Heart right ventricle (tissue), 16 donors: ENCODE measurements around the gene KCNQ1. TPM values are rescaled to one million over a fixed set of nuclear protein-coding genes. Genes with fewer than 3 reads are reported as not detected.

Source experiments
- ATAC-seq, 8 donors: fragments of 200-7000 bp; cut with Tn5 transposase; one replicate each; pipeline ENCODE4 v1.9.1; 2020; ENCODE audit warnings: mild to moderate bottlenecking in 8 of 8, moderate library complexity in 8 of 8, moderate number of reproducible peaks in 1 of 8
- DNase-seq, 2 donors: peaks; one replicate each; pipeline ENCODE4 v3.0.0-alpha.2; 2020
- H3K27ac ChIP-seq, 10 donors: fragments of 200-600 bp; sonication (generic) in 2 of 10; one replicate each; pipeline versions ENCODE4 v1.5.0 to v1.8.0; 2020 to 2022; ENCODE audit warnings: mild to moderate bottlenecking in 3 of 10
- H3K27me3 ChIP-seq, 7 donors: fragments of 200-600 bp; one replicate each; pipeline ENCODE4 v1.8.0; 2021 to 2022; ENCODE audit warnings: mild to moderate bottlenecking in 2 of 7
- H3K36me3 ChIP-seq, 9 donors: fragments of 200-600 bp; sonication (generic) in 1 of 9; one replicate each; pipeline versions ENCODE4 v1.5.0 to v1.8.0; 2020 to 2022; ENCODE audit warnings: mild to moderate bottlenecking in 2 of 9
- H3K4me1 ChIP-seq, 9 donors: fragments of 200-600 bp; sonication (generic) in 1 of 9; one replicate each; pipeline versions ENCODE4 v1.5.0 to v1.8.0; 2020 to 2022; ENCODE audit warnings: mild to moderate bottlenecking in 4 of 9
- H3K4me3 ChIP-seq, 10 donors: fragments of 200-600 bp; sonication (generic) in 2 of 10; one replicate each; pipeline versions ENCODE4 v1.5.0 to v1.8.0; 2020 to 2022; ENCODE audit warnings: mild to moderate bottlenecking in 7 of 10, moderate library complexity in 2 of 10
- H3K9me3 ChIP-seq, 11 donors: fragments of 200-600 bp in 10 of 11; sonication (generic) in 2 of 11; one replicate each; pipeline versions ENCODE4 v1.5.0 to v1.8.0; 2013 to 2022; ENCODE audit warnings: mild to moderate bottlenecking in 2 of 11, control low read depth in 1 of 11, moderate library complexity in 1 of 11
- CTCF ChIP-seq, 9 donors: fragments of 200-600 bp; sonication (generic) in 2 of 9; IDR thresholded peaks; one replicate each; pipeline versions ENCODE4 v1.5.0 to v1.8.0; 2021 to 2022; ENCODE audit warnings: antibody characterized with exemption in 9 of 9, mild to moderate bottlenecking in 5 of 9, moderate library complexity in 1 of 9
- WGBS, 2 donors: extraction: QIAGEN DNeasy Blood & Tissue Kit; methylation state at CpG; one replicate each; pipeline ENCODE4 v1.1.7; 2013; ENCODE audit warnings: inconsistent platforms in 1 of 2; 5-methylcytosine and 5-hydroxymethylcytosine counted together
- intact Hi-C, 10 donors: fragments of 100-400 bp; cut with DNase I; formaldehyde crosslinking; loops; one replicate each; pipeline versions ENCODE4 v1.11.1 to v1.14.2; 2022
- polyA plus RNA-seq, 2 donors: library from polyadenylated mRNA; stranded (reverse); fragments of 200-250 nt; gene quantifications; one replicate each; pipeline ENCODE4 v1.2.3, GENCODE V29; 2013
- total RNA-seq, 10 donors: library from RNA; stranded (reverse); fragmentation: NEBNext Ultra II Directional in 3 of 10; extraction: Animal tissue kit (Norgen Biotek cat#: 25700) in 3 of 10; gene quantifications; one replicate each; pipeline versions ENCODE4 v1.2.1 to v1.2.4, GENCODE V29; 2021 to 2023
- donor health status: Arrhythmogenic right ventricular cardiomyopathy.
- donor health status: ischemic (EF 13 %, LVEDD 7.1; RV severe dilation, severe dysfunction).
- donor health status: healthy with polysubstance abuse.
- donor health status: DM: no; HTN: yes; CAD: no.
- donor health status: DM: no; HTN: no; CAD: no.
- donor health status: ischemic (EF 25% LVEDD 6.9; RV normal size, moderate dysfunction).
- donor health status: ischemic (EF 25% LVEDD 5.7; RV mildly dilated, moderate dysfunction).
- donor health status: healthy.
- donor health status: DM: yes; HTN: yes; CAD: no.
- donor health status: Ischemic cardiomyopathy.
- donor health status: ischemic (EF 35%, LVEDD 5.7; RV mildly dilated, moderate dysfunction).
- donor health status: nonischemic (EF 11% LVEDD 7.7; RV severe dilation, severe dysfunction).
- donor health status: DM: yes; HTN: yes; CAD: no.
- donor health status: PGD.
- donor health status: ischemic (EF 29% LVEDD 5.4; RV normal size, mild dysfunction).
- donor health status: nonischemic (EF 23%, LVEDD 6.1; RV moderate dilation, normal function).

Gene KCNQ1
- total and polyA plus RNA-seq, 12 donors, result 19.9 to 48.2 (median 33.7) TPM

GRCh38 chr11:2523821-2524391 is 79.1 kb downstream of the KCNQ1 start:
- ATAC-seq, result no peak
- DNase-seq, result peak in 1 of 2 donors; percentile 6
- Histone ChIP-seq H3K27ac (no peak overlapping the region), H3K27me3 (no peaks in the 10 kb centered on the region), H3K36me3 (peaks cover 0 to 4% (median 0%) of the 10 kb centered on the region in 9 donors), H3K4me1 (peaks cover 7 to 26% (median 20%) of the 10 kb centered on the region in 9 donors), H3K4me3 (no peak overlapping the region), H3K9me3 (no peaks in the 10 kb centered on the region)
- intact Hi-C loops, result loop anchor here in 8 of 10 donors (5.0 to 10.0 kb wide), 4 partner anchors 82 to 329 kb away; partner anchors contain the start of genes C11orf21 (in 5 of the 8), TSPAN32 (in 5 of the 8) and TRPM5 (in 2 of the 8)
- TF ChIP-seq CTCF (IDR thresholded peaks at IDR 0.05), result no peak
- 84 to 85% methylated on average over 18 of the region's 18 CpGs for WGBS, 2 donors

GRCh38 chr11:2524446-2525165 is 79.8 kb downstream of the KCNQ1 start:
- H3K4me1 ChIP-seq, result peaks cover 7 to 26% (median 20%) of the 10 kb centered on the region in 9 donors
- no peak for TF ChIP-seq CTCF (IDR thresholded peaks at IDR 0.05)
- ATAC-seq (no peak), DNase-seq (no peak)
- H3K27me3 ChIP-seq, result no peaks in the 10 kb centered on the region
- H3K27ac ChIP-seq, result no peak overlapping the region
- WGBS, 2 donors, result 64 to 73% methylated on average over 15 of the region's 15 CpGs
- intact Hi-C loops, result loop anchor here in 8 of 10 donors (5.0 to 10.0 kb wide), 4 partner anchors 82 to 330 kb away; partner anchors contain the start of genes C11orf21 (in 5 of the 8), TSPAN32 (in 5 of the 8) and TRPM5 (in 2 of the 8)
- H3K36me3 ChIP-seq, result peaks cover 0 to 11% (median 0%) of the 10 kb centered on the region in 9 donors
- H3K4me3 ChIP-seq, result no peak overlapping the region
- no peaks in the 10 kb centered on the region for H3K9me3 ChIP-seq

- TF ChIP-seq CTCF (IDR thresholded peaks at IDR 0.05), result no peak
- Histone ChIP-seq H3K27ac (no peak overlapping the region), H3K27me3 (no peaks in the 10 kb centered on the region), H3K36me3 (peaks cover 0 to 12% (median 0%) of the 10 kb centered on the region in 9 donors), H3K9me3 (no peaks in the 10 kb centered on the region), H3K4me1 (peaks cover 7 to 26% (median 20%) of the 10 kb centered on the region in 9 donors), H3K4me3 (no peak overlapping the region)
- intact Hi-C loops, result loop anchor here in 7 of 10 donors (10.0 kb wide), 3 partner anchors 221 to 331 kb away; partner anchors contain the start of genes C11orf21 (in 5 of the 7) and TSPAN32 (in 5 of the 7)
- peak in 1 of 2 donors; percentile 13 for DNase-seq
- WGBS, 2 donors, result 66 to 72% methylated on average over 17 of the region's 17 CpGs
- peak in 3 of 8 donors; percentile 24 to 43 (median 28) for ATAC-seq
Measured at GRCh38 chr11:2525166-2525861, 80.5 kb downstream of the KCNQ1 start.
